Activated T-cell treated with anti-CD3 and anti-CD28 coated beads, Interleukin-2, amount 50 U/mL, for 24 hours (primary cell): ENCODE results near the gene PCDH1.

Source experiments
- DNase-seq: peaks from one replicate; pipeline ENCODE4 v3.0.0-alpha.2; 2020
- H3K27ac Mint-ChIP-seq: 2 replicates; pipeline ENCODE4 v1.8.0; 2020; ENCODE audit warnings: mild to moderate bottlenecking, mixed read lengths
- H3K27me3 Mint-ChIP-seq: 2 replicates; pipeline ENCODE4 v1.8.0; 2020; ENCODE audit warnings: mixed read lengths
- H3K36me3 Mint-ChIP-seq: 2 replicates; pipeline ENCODE4 v1.8.0; 2020; ENCODE audit warnings: low read depth, mixed read lengths
- H3K4me1 Mint-ChIP-seq: 2 replicates; pipeline ENCODE4 v1.8.0; 2020; ENCODE audit warnings: low read depth, mixed read lengths
- H3K4me3 Mint-ChIP-seq: 2 replicates; pipeline ENCODE4 v1.8.0; 2020; ENCODE audit warnings: mild to moderate bottlenecking, moderate library complexity, mixed read lengths
- H3K9me3 Mint-ChIP-seq: 2 replicates; pipeline ENCODE4 v1.8.0; 2020; ENCODE audit warnings: mixed read lengths

Gene PCDH1

GRCh38 chr5:141872496-141873356 is 5.5 kb downstream of the PCDH1 start:
- Mint-ChIP-seq H3K36me3 (no peaks in the 10 kb centered on the region), H3K4me3 (no peak overlapping the region), H3K27ac (no peak overlapping the region), H3K4me1 (peaks cover 13% of the 10 kb centered on the region), H3K9me3 (no peaks in the 10 kb centered on the region), H3K27me3 (peaks cover 57% of the 10 kb centered on the region)
- DNase-seq = no peak

DNA sequence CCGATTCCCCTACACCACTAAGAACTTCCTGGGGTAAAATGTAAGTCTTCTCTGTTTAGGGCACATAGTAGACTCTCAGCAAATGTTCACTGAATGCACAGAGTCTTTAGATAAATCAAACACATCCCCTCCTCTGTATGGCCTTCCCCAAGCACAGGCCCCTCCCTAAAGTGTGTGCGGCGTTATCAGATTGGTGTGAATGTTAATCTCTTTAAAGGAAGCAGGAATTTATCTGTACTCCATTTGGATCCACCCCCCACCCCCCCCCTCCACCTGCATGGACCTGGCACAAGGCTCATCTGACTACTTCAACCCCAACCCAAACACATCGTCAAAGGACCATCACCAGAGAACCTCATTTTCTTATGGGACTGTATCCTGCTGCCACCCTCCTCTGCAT is 6.3 kb downstream of the PCDH1 start:
- Mint-ChIP-seq H3K4me3 (no peak overlapping the region), H3K36me3 (no peaks in the 10 kb centered on the region), H3K9me3 (no peaks in the 10 kb centered on the region), H3K27me3 (peaks cover 49% of the 10 kb centered on the region), H3K27ac (no peak overlapping the region), H3K4me1 (peaks cover 5% of the 10 kb centered on the region)
- DNase-seq = no peak

DNA sequence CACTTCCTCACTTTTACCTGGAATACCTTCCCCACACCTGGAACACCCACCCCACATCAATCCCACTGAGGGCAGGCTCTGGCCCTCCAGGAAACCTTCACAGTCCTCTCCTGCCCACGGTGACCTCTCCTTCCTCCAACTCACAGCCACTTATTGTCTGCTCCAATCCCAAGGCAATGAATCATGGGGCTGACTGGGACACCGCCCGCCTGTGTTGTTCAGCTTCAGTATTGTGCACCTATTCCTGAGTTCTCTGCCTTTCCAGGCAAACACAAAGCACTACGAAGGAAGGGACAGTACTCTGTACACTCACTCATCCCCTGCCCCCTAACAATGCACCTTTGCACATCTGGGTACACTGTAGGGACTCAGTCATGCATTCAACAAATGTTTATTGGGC is 7.3 kb downstream of the PCDH1 start:
- Mint-ChIP-seq H3K4me1 (peaks cover 2% of the 10 kb centered on the region), H3K36me3 (no peaks in the 10 kb centered on the region), H3K9me3 (no peaks in the 10 kb centered on the region), H3K27me3 (peaks cover 45% of the 10 kb centered on the region), H3K27ac (no peak overlapping the region), H3K4me3 (no peak overlapping the region)
- DNase-seq = no peak

GRCh38 chr5:141870228-141870627 is 8.0 kb downstream of the PCDH1 start:
- Mint-ChIP-seq H3K36me3 (no peaks in the 10 kb centered on the region), H3K4me1 (no peaks in the 10 kb centered on the region), H3K4me3 (no peak overlapping the region), H3K27ac (no peak overlapping the region), H3K27me3 (peaks cover 38% of the 10 kb centered on the region), H3K9me3 (no peaks in the 10 kb centered on the region)
- peak; percentile 16 for DNase-seq

GRCh38 chr5:141869514-141869913 is 8.7 kb downstream of the PCDH1 start:
- Mint-ChIP-seq H3K9me3 (no peaks in the 10 kb centered on the region), H3K4me1 (no peaks in the 10 kb centered on the region), H3K36me3 (no peaks in the 10 kb centered on the region), H3K27ac (no peak overlapping the region), H3K27me3 (peaks cover 31% of the 10 kb centered on the region), H3K4me3 (no peak overlapping the region)
- DNase-seq = peak; percentile 21

DNA sequence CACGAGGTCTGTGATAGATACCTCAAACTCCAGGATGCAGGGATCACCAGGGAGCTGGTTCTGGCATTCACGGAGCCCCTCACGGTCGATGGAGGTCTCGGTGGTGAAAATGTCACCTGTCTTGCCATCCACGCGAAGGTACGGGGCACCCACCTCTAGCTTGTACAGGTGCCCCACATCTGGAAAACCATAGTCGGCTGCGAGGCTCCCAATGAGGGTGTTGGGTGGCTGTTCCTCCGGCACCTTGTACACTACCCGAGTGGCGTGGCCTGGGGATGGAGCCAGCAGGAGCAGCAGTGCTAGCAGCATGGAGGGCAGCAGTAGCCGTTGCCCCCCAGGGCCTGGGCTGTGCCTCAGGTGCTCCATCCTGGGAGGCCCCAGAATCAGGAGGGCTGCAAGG is 9.2 kb downstream of the PCDH1 start:
- Mint-ChIP-seq H3K36me3 (no peaks in the 10 kb centered on the region), H3K4me1 (no peaks in the 10 kb centered on the region), H3K9me3 (no peaks in the 10 kb centered on the region), H3K27me3 (peaks cover 26% of the 10 kb centered on the region), H3K4me3 (no peak overlapping the region), H3K27ac (no peak overlapping the region)
- peak; percentile 11 for DNase-seq

- Mint-ChIP-seq H3K36me3 (no peaks in the 10 kb centered on the region), H3K27ac (no peak overlapping the region), H3K4me3 (no peak overlapping the region), H3K27me3 (peaks cover 21% of the 10 kb centered on the region), H3K9me3 (no peaks in the 10 kb centered on the region), H3K4me1 (no peaks in the 10 kb centered on the region)
- DNase-seq = no peak
Observed at GRCh38 chr5:141868541-141868940, 9.7 kb downstream of the PCDH1 start.

DNA sequence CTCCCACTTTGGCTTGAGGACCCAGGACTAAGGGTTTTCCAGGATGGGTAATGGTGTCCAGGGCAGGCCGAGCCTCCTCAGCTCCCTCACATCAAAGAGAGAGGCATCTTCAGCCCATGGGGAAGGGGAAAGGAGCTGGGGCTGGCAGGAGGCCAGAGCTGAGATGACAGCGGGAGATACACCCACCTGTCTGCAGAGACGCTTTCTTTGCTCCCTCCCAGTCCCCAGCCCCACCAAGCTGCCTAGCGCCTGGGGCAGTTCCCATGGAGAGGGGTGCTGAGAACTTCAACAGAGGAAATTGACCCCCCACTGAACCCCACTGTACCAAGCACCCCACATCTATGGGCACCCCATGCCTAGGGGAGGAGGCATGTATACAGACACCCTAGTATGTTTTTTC is 10.6 kb downstream of the PCDH1 start:
- no peak overlapping the region for H3K4me3 Mint-ChIP-seq
- H3K9me3 Mint-ChIP-seq = no peaks in the 10 kb centered on the region
- DNase-seq = no peak
- H3K4me1 Mint-ChIP-seq = no peaks in the 10 kb centered on the region
- H3K27ac Mint-ChIP-seq = no peak overlapping the region
- H3K36me3 Mint-ChIP-seq = no peaks in the 10 kb centered on the region
- peaks cover 18% of the 10 kb centered on the region for H3K27me3 Mint-ChIP-seq

DNA sequence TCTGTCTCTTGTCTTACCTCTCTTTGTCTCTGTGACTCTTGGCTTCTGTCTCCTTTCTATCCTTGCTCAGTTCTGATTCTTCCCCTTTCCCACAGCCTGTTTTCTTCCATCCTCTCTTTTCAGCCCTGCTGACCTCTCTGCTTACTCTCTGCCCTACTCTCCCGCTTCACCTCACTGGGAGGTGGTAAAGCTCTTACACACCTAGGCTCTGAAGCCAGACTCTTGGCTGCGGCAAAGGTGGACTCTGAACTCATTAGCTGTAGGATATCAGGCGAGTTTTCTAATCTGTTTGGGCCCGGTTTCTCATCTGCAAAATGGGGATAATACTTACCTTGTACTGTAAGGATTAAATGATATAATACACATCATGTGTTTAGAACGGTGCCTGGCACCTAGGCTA is 11.1 kb downstream of the PCDH1 start:
- DNase-seq = no peak
- Mint-ChIP-seq H3K4me3 (no peak overlapping the region), H3K27me3 (peaks cover 13% of the 10 kb centered on the region), H3K36me3 (no peaks in the 10 kb centered on the region), H3K27ac (no peak overlapping the region), H3K4me1 (no peaks in the 10 kb centered on the region), H3K9me3 (no peaks in the 10 kb centered on the region)

DNA sequence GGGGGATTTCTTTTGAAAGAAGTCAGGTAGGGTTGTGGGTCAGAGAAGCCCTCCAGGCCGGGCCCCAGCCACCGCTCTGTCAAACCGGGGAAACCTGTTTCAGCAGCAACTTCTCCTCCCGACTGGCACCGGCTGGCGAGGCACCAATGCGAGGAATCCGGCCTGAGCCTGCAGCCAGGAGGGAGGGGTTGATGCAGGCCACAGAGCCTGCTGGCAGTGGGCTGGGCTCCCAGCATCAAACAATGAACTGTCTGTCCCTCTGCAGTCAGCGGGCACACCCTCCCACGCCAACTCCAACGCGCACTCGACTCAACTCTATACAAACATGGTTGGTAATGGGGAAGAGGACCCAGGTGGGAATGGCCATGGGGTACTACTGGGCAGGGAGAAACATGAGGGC is 12.1 kb downstream of the PCDH1 start:
- DNase-seq = no peak
- H3K9me3 Mint-ChIP-seq = no peaks in the 10 kb centered on the region
- H3K27me3 Mint-ChIP-seq = peaks cover 10% of the 10 kb centered on the region
- no peaks in the 10 kb centered on the region for H3K4me1 Mint-ChIP-seq
- no peak overlapping the region for H3K27ac Mint-ChIP-seq
- H3K36me3 Mint-ChIP-seq = no peaks in the 10 kb centered on the region
- no peak overlapping the region for H3K4me3 Mint-ChIP-seq

DNA sequence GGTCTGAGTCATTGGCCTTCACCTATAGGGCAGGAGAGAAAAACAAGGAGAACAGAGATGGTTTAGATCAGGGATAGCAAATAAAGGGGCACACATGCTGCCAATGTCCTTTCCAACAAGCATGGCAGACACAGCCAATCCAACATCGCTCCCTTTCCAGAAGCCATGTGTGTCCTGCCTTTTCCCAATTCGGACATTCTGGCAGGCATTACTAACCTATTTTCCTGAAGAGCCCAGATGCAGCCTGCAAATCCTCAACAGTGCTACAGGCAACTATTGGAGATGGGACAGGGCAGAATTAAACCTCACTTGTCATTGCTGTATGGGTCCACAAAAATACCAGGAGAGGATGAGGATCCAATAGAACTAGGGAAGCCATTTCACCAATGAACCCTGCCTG is 12.8 kb downstream of the PCDH1 start:
- Mint-ChIP-seq H3K36me3 (no peaks in the 10 kb centered on the region), H3K4me3 (no peak overlapping the region), H3K27ac (no peak overlapping the region), H3K4me1 (no peaks in the 10 kb centered on the region), H3K9me3 (no peaks in the 10 kb centered on the region), H3K27me3 (peaks cover 3% of the 10 kb centered on the region)
- DNase-seq = no peak

GRCh38 chr5:141864371-141865370 is 13.5 kb downstream of the PCDH1 start:
- no peak for DNase-seq
- Mint-ChIP-seq H3K27ac (no peak overlapping the region), H3K36me3 (no peaks in the 10 kb centered on the region), H3K27me3 (peaks cover 5% of the 10 kb centered on the region), H3K4me1 (no peaks in the 10 kb centered on the region), H3K9me3 (no peaks in the 10 kb centered on the region), H3K4me3 (no peak overlapping the region)

DNA sequence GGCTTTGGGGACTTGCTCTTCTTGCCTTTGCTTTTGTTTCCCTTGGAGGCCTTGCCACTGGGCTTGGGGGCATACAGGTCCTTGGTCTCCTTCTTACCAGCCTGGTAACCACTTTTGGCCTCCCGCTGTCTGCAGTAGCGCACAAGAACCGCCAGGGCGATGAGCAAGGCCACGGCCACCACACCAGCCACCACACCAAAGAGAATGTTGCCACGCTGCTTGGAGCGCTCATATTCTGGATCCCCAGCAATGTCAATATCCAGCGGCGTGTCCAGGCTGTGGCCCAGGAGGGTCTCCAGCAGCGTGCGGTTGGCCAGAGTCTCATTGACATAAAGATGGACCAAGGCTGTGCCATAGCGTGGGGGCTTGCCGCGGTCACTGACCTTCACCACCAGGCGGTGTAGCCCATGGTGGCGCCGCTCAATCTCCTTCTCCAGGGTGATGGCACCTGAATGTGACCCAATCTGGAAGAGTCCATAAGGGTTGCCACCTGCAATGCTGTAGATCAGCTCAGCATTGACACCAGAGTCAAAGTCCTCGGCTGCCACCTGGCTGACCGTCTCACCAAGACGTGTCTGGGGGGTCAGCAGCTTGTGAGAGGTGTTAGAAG is 14.5 kb downstream of the PCDH1 start:
- H3K4me1 Mint-ChIP-seq = no peaks in the 10 kb centered on the region
- H3K36me3 Mint-ChIP-seq = no peaks in the 10 kb centered on the region
- DNase-seq = no peak
- H3K27me3 Mint-ChIP-seq = peaks cover 8% of the 10 kb centered on the region
- H3K27ac Mint-ChIP-seq = no peak overlapping the region
- no peaks in the 10 kb centered on the region for H3K9me3 Mint-ChIP-seq
- no peak overlapping the region for H3K4me3 Mint-ChIP-seq

DNA sequence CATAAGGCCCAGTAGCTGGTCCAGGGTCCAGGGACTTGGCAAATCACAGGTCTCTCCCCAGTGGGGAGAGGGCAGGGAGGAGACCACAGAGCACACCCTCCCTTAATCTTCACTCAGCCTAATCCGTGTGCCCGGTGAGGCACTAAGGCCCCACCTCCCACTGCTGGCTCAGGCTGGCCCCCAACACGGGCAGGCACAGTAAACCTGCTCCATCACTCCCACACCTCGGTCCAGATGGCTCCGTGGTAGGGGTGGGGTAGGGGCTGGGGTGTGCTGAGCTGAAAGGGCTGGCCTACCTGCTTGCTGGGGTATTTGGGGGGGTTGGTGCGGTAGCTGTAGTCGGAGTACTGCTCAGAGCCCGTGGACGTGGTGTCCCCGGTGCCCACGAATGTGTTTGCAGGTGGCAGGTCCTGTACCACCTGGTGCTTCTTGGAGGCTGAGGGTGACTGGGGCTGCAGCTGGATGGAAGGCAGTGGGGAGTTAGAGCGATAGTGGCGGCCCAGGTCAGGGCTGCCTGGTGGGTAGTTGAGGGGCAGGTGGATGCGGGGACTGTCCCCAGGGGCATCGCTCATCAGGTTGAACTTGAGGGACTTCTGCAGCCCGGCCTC is 15.2 kb downstream of the PCDH1 start:
- no peaks in the 10 kb centered on the region for H3K36me3 Mint-ChIP-seq
- no peaks in the 10 kb centered on the region for H3K4me1 Mint-ChIP-seq
- peaks cover 8% of the 10 kb centered on the region for H3K27me3 Mint-ChIP-seq
- H3K9me3 Mint-ChIP-seq = no peaks in the 10 kb centered on the region
- H3K27ac Mint-ChIP-seq = no peak overlapping the region
- DNase-seq = no peak
- no peak overlapping the region for H3K4me3 Mint-ChIP-seq
